DND-41 (cell line): ENCODE data around the gene SSTR3.

Source experiments
- CTCF ChIP-seq: IDR thresholded peaks from 2 replicates; pipeline ENCODE4 v1.5.1; 2012; ENCODE audit warnings: borderline replicate concordance, low read length, moderate library complexity, mild to moderate bottlenecking; ENCODE audit not compliant: poor library complexity, severe bottlenecking; ENCODE audit errors: extremely low read depth
- EZH2 ChIP-seq: IDR thresholded peaks from 3 replicates; pipeline ENCODE4 v1.6.1; 2012; ENCODE audit warnings: borderline replicate concordance, low read depth, mild to moderate bottlenecking, moderate library complexity, low read length, inconsistent platforms; ENCODE audit not compliant: severe bottlenecking

GRCh38 chr22:37234736-37235711 is 22.7 kb upstream of the SSTR3 start:
- TF ChIP-seq CTCF (no peak), EZH2 (no peak)
